Fibroblast of lung (primary cell): ENCODE data around the gene EFNA5.

Experiments used
- EZH2 ChIP-seq: IDR thresholded peaks from 2 replicates; pipeline ENCODE4 v1.5.1; 2012; ENCODE audit warnings: low read length, control low read depth, mild to moderate bottlenecking; ENCODE audit errors: missing control alignments
- TF ChIP-seq, protein P1 (sequence below), 2 donors: IDR thresholded peaks in 1 of 2; conservative IDR thresholded peaks in 1 of 2; 1 replicate in 1 of 2; 2 replicates in 1 of 2; pipeline ENCODE4 v1.5.1; 2011 to 2012; ENCODE audit warnings: low read length in 2 of 2, control low read depth in 1 of 2, inconsistent platforms in 1 of 2, low read depth in 1 of 2, mild to moderate bottlenecking in 1 of 2

DNA sequence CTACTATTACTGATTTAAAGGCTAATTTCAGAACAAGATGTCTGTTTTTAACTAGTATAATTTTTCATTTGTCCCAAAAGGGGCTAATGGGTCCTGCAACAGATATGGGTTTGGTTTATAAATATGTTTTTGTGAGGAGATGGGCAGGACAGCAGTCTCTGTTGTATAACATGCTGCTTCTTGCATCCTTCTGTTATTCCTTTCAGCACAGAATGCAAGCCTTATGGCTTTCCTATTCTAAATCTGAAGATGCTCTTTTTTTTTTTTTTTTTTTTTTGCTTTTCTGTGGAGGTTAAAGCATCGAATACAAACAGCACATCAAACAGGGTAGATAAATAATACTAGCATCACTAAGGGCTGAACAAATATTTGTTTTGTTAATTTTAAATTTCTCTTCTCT is 235.7 kb downstream of the EFNA5 start:
- TF ChIP-seq, protein P1, sequence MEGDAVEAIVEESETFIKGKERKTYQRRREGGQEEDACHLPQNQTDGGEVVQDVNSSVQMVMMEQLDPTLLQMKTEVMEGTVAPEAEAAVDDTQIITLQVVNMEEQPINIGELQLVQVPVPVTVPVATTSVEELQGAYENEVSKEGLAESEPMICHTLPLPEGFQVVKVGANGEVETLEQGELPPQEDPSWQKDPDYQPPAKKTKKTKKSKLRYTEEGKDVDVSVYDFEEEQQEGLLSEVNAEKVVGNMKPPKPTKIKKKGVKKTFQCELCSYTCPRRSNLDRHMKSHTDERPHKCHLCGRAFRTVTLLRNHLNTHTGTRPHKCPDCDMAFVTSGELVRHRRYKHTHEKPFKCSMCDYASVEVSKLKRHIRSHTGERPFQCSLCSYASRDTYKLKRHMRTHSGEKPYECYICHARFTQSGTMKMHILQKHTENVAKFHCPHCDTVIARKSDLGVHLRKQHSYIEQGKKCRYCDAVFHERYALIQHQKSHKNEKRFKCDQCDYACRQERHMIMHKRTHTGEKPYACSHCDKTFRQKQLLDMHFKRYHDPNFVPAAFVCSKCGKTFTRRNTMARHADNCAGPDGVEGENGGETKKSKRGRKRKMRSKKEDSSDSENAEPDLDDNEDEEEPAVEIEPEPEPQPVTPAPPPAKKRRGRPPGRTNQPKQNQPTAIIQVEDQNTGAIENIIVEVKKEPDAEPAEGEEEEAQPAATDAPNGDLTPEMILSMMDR (conservative IDR thresholded peaks at IDR 0.05 in 1 of 2, IDR thresholded peaks at IDR 0.05 in 1 of 2; ENCODE audit: low read depth in 1 of 2, low read length in 2 of 2), result no peak
- no peak for TF ChIP-seq EZH2
